AG09319 (cell line): ENCODE results near the gene CAPN14.

Experiments
- DNase-seq: peaks from one replicate; pipeline ENCODE4 v3.0.0-alpha.2; 2010; ENCODE audit warnings: low read depth; ENCODE audit errors: extremely low read depth
- CTCF ChIP-seq: IDR thresholded peaks from 2 replicates; pipeline ENCODE4 v1.5.1; 2011; ENCODE audit warnings: low read depth, mild to moderate bottlenecking, inconsistent platforms, low read length, moderate library complexity

CAPN14 gene

GRCh38 chr2:31161637-31162036 lies 55.7 kb downstream of the CAPN14 start:
- no peak for DNase-seq
- TF ChIP-seq CTCF = no peak

- no peak for DNase-seq
- no peak for TF ChIP-seq CTCF
Measured at GRCh38 chr2:31151501-31151900, 65.8 kb downstream of the CAPN14 start.

GRCh38 chr2:31150120-31150670 lies 67.1 kb downstream of the CAPN14 start:
- no peak for DNase-seq
- TF ChIP-seq CTCF = no peak

GRCh38 chr2:31148514-31148913 lies 68.8 kb downstream of the CAPN14 start:
- no peak for TF ChIP-seq CTCF
- DNase-seq = no peak

GRCh38 chr2:31147645-31148044 lies 69.7 kb downstream of the CAPN14 start:
- no peak for DNase-seq
- TF ChIP-seq CTCF = no peak

- TF ChIP-seq CTCF = no peak
- no peak for DNase-seq
Measured at GRCh38 chr2:31142110-31142509, 75.2 kb downstream of the CAPN14 start.

- no peak for DNase-seq
- TF ChIP-seq CTCF = no peak
Measured at GRCh38 chr2:31141443-31142085, 75.8 kb downstream of the CAPN14 start.
